Stimulated activated effector memory CD8-positive, alpha-beta T cell treated with anti-CD3 and anti-CD28 coated beads, Interleukin-12 subunit alpha, Interleukin-12 subunit beta, amount 100 ng/mL, for 72 hours (primary cell): ENCODE measurements around the gene AREL1.
A peak's percentile ranks its signal among the peaks of the same experiment; 100 is the strongest.
"Not testable (repeated sequence)": the region's sequence is repeated elsewhere in the genome, so short reads cannot be mapped to it uniquely, and the experiment has no call there.

Experiments used
- ATAC-seq: fragments of 150-1000 bp; cut with Tn5 transposase; 2 replicates; pipeline ENCODE4 v1.10.0; 2021
- DNase-seq, 2 donors: peaks; one replicate each; pipeline ENCODE4 v3.0.0; 2021 to 2022; ENCODE audit warnings: low spot score in 2 of 2
- H3K27ac Mint-ChIP-seq: one replicate; pipeline ENCODE4 v1.8.0; 2022; ENCODE audit warnings: mild to moderate bottlenecking, mixed read lengths
- H3K36me3 Mint-ChIP-seq: one replicate; pipeline ENCODE4 v1.8.0; 2022; ENCODE audit warnings: mild to moderate bottlenecking, mixed read lengths
- H3K4me1 Mint-ChIP-seq: one replicate; pipeline ENCODE4 v1.8.0; 2022; ENCODE audit warnings: mixed read lengths
- H3K4me3 Mint-ChIP-seq: one replicate; pipeline ENCODE4 v1.8.0; 2022; ENCODE audit warnings: mild to moderate bottlenecking, mixed read lengths
- H3K9me3 Mint-ChIP-seq: one replicate; pipeline ENCODE4 v1.8.0; 2022; ENCODE audit warnings: mixed read lengths

The AREL1 gene, protein sequence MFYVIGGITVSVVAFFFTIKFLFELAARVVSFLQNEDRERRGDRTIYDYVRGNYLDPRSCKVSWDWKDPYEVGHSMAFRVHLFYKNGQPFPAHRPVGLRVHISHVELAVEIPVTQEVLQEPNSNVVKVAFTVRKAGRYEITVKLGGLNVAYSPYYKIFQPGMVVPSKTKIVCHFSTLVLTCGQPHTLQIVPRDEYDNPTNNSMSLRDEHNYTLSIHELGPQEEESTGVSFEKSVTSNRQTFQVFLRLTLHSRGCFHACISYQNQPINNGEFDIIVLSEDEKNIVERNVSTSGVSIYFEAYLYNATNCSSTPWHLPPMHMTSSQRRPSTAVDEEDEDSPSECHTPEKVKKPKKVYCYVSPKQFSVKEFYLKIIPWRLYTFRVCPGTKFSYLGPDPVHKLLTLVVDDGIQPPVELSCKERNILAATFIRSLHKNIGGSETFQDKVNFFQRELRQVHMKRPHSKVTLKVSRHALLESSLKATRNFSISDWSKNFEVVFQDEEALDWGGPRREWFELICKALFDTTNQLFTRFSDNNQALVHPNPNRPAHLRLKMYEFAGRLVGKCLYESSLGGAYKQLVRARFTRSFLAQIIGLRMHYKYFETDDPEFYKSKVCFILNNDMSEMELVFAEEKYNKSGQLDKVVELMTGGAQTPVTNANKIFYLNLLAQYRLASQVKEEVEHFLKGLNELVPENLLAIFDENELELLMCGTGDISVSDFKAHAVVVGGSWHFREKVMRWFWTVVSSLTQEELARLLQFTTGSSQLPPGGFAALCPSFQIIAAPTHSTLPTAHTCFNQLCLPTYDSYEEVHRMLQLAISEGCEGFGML

GRCh38 chr14:74712499-74713394 lies at the start of gene AREL1, which contains the start of gene FCF1:
AREL1 (minus strand) TSS chr14:74713080; CDS start chr14:74685615, 27,465 bp downstream.
FCF1 (plus strand) TSS chr14:74713144; CDS start chr14:74713198, 54 bp downstream.
- peaks cover 40% of the 10 kb centered on the region for H3K36me3 Mint-ChIP-seq
- peak within 1 kb of the TSS; percentile 96 for H3K27ac Mint-ChIP-seq
- ATAC-seq, result peak; percentile 100
- H3K4me1 Mint-ChIP-seq, result peaks cover 35% of the 10 kb centered on the region
- no peaks in the 10 kb centered on the region for H3K9me3 Mint-ChIP-seq
- peak; percentile 63 to 89 for DNase-seq
- H3K4me3 Mint-ChIP-seq, result peak within 1 kb of the TSS; percentile 89

- not testable (repeated sequence) for H3K9me3 Mint-ChIP-seq, ATAC-seq, DNase-seq, H3K4me3 Mint-ChIP-seq, H3K27ac Mint-ChIP-seq, H3K36me3 Mint-ChIP-seq, H3K4me1 Mint-ChIP-seq
These were observed 45.6 kb upstream of the AREL1 start for GRCh38 chr14:74758505-74758904.

DNA sequence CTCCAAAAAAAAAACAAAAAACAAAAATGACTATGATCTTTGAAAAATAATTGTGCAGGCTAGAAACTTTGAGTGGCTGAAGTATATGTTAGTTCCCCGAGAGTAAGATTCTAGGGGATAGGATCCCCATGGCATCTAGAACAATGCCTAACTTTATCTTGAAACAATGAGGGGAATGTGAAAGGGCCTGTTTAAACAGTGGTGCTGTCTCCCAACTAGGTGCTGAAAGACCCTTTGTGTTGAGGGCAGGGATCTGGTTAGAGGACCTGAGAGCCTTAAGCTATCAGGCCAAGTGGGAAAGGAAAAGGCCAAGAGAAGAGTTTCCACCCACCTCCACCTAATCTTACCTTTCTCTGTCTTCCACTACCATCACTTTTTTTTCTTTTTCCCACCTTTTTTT lies 43.4 kb upstream of the AREL1 start:
- Mint-ChIP-seq H3K4me1 (no peaks in the 10 kb centered on the region), H3K36me3 (no peaks in the 10 kb centered on the region), H3K4me3 (no peak overlapping the region), H3K27ac (no peak overlapping the region), H3K9me3 (peaks cover 13% of the 10 kb centered on the region)
- no peak for ATAC-seq
- DNase-seq, result no peak

GRCh38 chr14:74754899-74755298 lies 42.0 kb upstream of the AREL1 start:
- ATAC-seq (no peak), DNase-seq (no peak)
- H3K9me3 Mint-ChIP-seq, result peaks cover 13% of the 10 kb centered on the region
- no peak overlapping the region for H3K4me3 Mint-ChIP-seq
- no peaks in the 10 kb centered on the region for H3K4me1 Mint-ChIP-seq
- H3K36me3 Mint-ChIP-seq, result no peaks in the 10 kb centered on the region
- H3K27ac Mint-ChIP-seq, result no peak overlapping the region

GRCh38 chr14:74754157-74754556 lies 41.3 kb upstream of the AREL1 start:
- Mint-ChIP-seq H3K4me3 (no peak overlapping the region), H3K9me3 (peaks cover 13% of the 10 kb centered on the region), H3K27ac (no peak overlapping the region), H3K36me3 (no peaks in the 10 kb centered on the region), H3K4me1 (no peaks in the 10 kb centered on the region)
- DNase-seq (no peak), ATAC-seq (no peak)

DNA sequence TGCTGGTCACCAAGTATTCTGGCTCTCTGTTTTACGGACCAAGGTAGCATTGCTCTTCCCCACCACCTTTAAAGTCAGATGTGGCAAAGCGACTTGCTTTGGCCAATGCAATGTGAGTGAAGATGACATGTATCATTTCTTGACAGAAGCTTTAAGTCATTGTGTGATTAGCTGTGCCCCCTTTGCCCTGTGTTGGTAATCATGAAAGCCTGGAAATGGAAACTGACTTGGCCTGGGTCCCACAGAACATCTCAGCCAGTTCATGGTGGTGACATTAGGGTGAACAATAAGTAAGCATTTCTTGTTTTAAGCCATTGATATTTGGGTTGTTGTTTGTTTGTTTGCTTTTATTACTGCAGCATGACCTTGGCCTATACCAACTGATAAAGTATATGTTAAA lies 34.4 kb upstream of the AREL1 start:
- H3K4me3 Mint-ChIP-seq, result no peak overlapping the region
- H3K9me3 Mint-ChIP-seq, result peaks cover 5% of the 10 kb centered on the region
- no peak for ATAC-seq
- no peaks in the 10 kb centered on the region for H3K4me1 Mint-ChIP-seq
- no peak for DNase-seq
- no peak overlapping the region for H3K27ac Mint-ChIP-seq
- H3K36me3 Mint-ChIP-seq, result no peaks in the 10 kb centered on the region

DNA sequence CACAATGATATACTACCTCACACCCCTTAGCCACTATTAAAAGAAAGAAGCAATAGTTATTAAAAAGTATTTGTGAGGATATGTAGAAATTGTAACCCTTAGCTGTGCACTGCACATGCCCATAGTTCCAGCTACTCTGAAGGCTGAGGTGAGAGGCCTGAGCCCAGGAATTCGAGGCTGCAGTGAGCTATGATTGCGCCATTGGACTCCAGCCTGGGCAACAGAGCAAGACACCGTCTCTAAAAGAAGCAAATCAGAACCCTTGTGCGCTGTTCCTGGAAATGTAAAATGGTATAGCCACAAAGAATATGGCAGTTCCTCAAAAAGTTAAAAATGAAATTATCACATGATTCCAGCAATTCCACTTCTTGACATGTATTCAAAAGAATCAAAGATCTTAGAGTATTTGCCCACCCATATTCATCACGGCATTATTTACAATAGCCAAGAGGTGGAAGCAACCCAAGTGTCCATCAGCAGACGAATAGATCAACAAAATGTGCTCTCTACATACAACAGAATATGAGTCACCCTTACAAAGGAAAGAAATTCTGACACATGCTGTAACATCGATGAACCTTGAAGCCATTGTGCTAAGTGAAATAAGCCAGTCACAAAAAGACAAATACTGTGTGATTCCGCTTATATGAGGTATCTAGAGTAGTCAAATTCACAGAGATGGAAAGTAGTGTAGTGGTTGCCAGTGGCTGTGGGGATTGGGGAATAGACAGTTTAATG lies 26.6 kb upstream of the AREL1 start:
- ATAC-seq, result no peak
- no peak overlapping the region for H3K4me3 Mint-ChIP-seq
- H3K36me3 Mint-ChIP-seq, result peaks cover 49% of the 10 kb centered on the region
- H3K9me3 Mint-ChIP-seq, result no peaks in the 10 kb centered on the region
- H3K4me1 Mint-ChIP-seq, result no peaks in the 10 kb centered on the region
- no peak for DNase-seq
- H3K27ac Mint-ChIP-seq, result no peak overlapping the region

GRCh38 chr14:74737753-74738325 lies 25.0 kb upstream of the AREL1 start:
- ATAC-seq, result no peak
- no peak for DNase-seq
- Mint-ChIP-seq H3K9me3 (no peaks in the 10 kb centered on the region), H3K36me3 (peaks cover 65% of the 10 kb centered on the region), H3K4me1 (no peaks in the 10 kb centered on the region), H3K27ac (no peak overlapping the region), H3K4me3 (no peak overlapping the region)

- Mint-ChIP-seq H3K9me3 (no peaks in the 10 kb centered on the region), H3K4me3 (no peak overlapping the region), H3K27ac (no peak overlapping the region), H3K36me3 (peaks cover 86% of the 10 kb centered on the region), H3K4me1 (no peaks in the 10 kb centered on the region)
- DNase-seq (no peak), ATAC-seq (no peak)
These were observed 22.2 kb upstream of the AREL1 start for GRCh38 chr14:74735125-74735524.

DNA sequence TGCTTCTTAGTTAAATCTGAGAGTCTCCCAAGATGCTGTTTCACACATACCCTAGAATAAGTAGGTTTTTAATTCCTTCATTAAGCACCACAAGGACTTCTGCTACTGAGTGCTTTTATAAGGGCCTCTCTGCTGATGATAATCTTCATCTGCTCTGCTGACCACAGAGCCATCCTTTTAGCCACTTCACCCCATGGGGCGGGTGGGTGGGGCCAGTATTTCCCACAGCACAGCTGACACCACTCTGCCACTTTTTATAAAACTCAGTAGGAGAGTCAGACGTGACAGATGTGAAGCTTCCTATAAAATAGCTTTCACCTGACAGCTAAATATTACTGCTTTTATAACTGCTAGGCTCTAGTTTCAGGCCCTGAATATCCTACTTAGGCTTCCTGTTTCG lies 20.3 kb upstream of the AREL1 start:
- Mint-ChIP-seq H3K27ac (no peak overlapping the region), H3K4me3 (no peak overlapping the region), H3K36me3 (peaks cover 85% of the 10 kb centered on the region), H3K4me1 (peaks cover 6% of the 10 kb centered on the region), H3K9me3 (no peaks in the 10 kb centered on the region)
- DNase-seq (no peak), ATAC-seq (no peak)

- H3K9me3 Mint-ChIP-seq, result no peaks in the 10 kb centered on the region
- ATAC-seq (no peak), DNase-seq (no peak)
- no peak overlapping the region for H3K4me3 Mint-ChIP-seq
- H3K36me3 Mint-ChIP-seq, result peaks cover 77% of the 10 kb centered on the region
- H3K4me1 Mint-ChIP-seq, result peaks cover 6% of the 10 kb centered on the region
- H3K27ac Mint-ChIP-seq, result no peak overlapping the region
These were observed 19.5 kb upstream of the AREL1 start for GRCh38 chr14:74732387-74732786.

- Mint-ChIP-seq H3K4me1 (no peaks in the 10 kb centered on the region), H3K4me3 (no peak overlapping the region), H3K36me3 (peaks cover 81% of the 10 kb centered on the region), H3K27ac (no peak overlapping the region), H3K9me3 (no peaks in the 10 kb centered on the region)
- DNase-seq (no peak), ATAC-seq (no peak)
These were observed 10.3 kb upstream of the AREL1 start for GRCh38 chr14:74723134-74723533.

- Mint-ChIP-seq H3K4me1 (no peaks in the 10 kb centered on the region), H3K36me3 (peaks cover 98% of the 10 kb centered on the region), H3K9me3 (no peaks in the 10 kb centered on the region), H3K4me3 (no peak overlapping the region), H3K27ac (no peak overlapping the region)
- no peak for DNase-seq
- no peak for ATAC-seq
These were observed 7.6 kb upstream of the AREL1 start for GRCh38 chr14:74720526-74720925.

DNA sequence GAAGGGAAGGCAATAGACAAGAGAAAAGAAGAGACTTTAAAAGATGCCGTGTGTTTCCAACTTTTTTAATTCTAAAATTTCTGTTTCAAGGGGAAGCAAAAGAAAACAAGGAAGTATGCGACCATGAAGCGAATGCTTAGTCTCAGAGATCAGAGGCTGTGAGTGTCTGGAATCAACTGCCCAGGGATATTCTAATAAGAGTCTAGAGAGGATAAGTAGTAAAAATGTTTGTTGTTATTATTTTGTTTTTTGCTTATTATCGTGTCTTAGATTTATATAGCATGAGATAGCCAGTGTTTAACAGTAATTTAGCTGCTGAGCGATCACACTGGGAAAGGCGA lies 485 bp upstream of the AREL1 start:
- H3K27ac Mint-ChIP-seq, result peak overlapping the region; percentile 96
- H3K36me3 Mint-ChIP-seq, result peaks cover 46% of the 10 kb centered on the region
- no peaks in the 10 kb centered on the region for H3K9me3 Mint-ChIP-seq
- H3K4me3 Mint-ChIP-seq, result peak overlapping the region; percentile 89
- ATAC-seq, result no peak
- H3K4me1 Mint-ChIP-seq, result peaks cover 31% of the 10 kb centered on the region
- DNase-seq, result no peak
